Measurements from ENCODE around the gene EHD3. TPM values are rescaled to one million over a fixed set of nuclear protein-coding genes. Genes with fewer than 3 reads are reported as not detected.

Gene EHD3
- total RNA-seq, 5 donors from 2014 or later (not counting 1 experiment from before 2014, with no cell fraction given): 2.9 to 4.2 (median 4.0) TPM

GRCh38 chr2:31192396-31192795 lies 41.6 kb upstream of the EHD3 start:
- ATAC-seq (replicated peaks in 1 of 4) (no peak), DNase-seq (no peak)
- no peak overlapping the region for H3K27ac Mint-ChIP-seq
- H3K9me3 Mint-ChIP-seq: no peaks in the 10 kb centered on the region
- no peaks in the 10 kb centered on the region for H3K36me3 ChIP-seq (ENCODE audit: control insufficient read depth in 2 of 2, extremely low read depth in 1 of 2, insufficient read depth in 1 of 2, low read length in 1 of 2)
- H3K4me3 Mint-ChIP-seq: no peak overlapping the region
- 80% methylated on average over 1 of the region's 2 CpGs for WGBS (ENCODE audit: insufficient coverage)
- ChIA-PET POLR2A (no interaction called here), CTCF (no interaction called here)
- H3K4me1 Mint-ChIP-seq: no peaks in the 10 kb centered on the region
- H3K36me3 Mint-ChIP-seq: no peaks in the 10 kb centered on the region
- no peak overlapping the region for H3K27ac ChIP-seq (ENCODE audit: low read length)
- no peaks in the 10 kb centered on the region for H3K27me3 Mint-ChIP-seq
- no peaks in the 10 kb centered on the region for H3K9me3 ChIP-seq
- no peak overlapping the region for H3K4me3 ChIP-seq (ENCODE audit: control insufficient read depth in 1 of 2, extremely low read depth in 1 of 2, low read length in 1 of 2)
- no peaks in the 10 kb centered on the region for H3K4me1 ChIP-seq (ENCODE audit: control insufficient read depth in 1 of 2, extremely low read depth in 1 of 2, insufficient read depth in 2 of 2, low read length in 2 of 2)
- H3K27me3 ChIP-seq (replicated peaks in 1 of 2; ENCODE audit: control insufficient read depth in 2 of 2, extremely low read depth in 1 of 2, insufficient read depth in 2 of 2, low read length in 1 of 2): peaks cover 0 to 2% of the 10 kb centered on the region in 2 experiments

- Mint-ChIP-seq H3K4me1 (no peaks in the 10 kb centered on the region), H3K27ac (no peak overlapping the region), H3K36me3 (no peaks in the 10 kb centered on the region), H3K9me3 (no peaks in the 10 kb centered on the region), H3K4me3 (no peak overlapping the region), H3K27me3 (no peaks in the 10 kb centered on the region)
- DNase-seq (no peak), ATAC-seq (replicated peaks in 1 of 4) (no peak)
- Histone ChIP-seq H3K36me3 (ENCODE audit: control insufficient read depth in 2 of 2, extremely low read depth in 1 of 2, insufficient read depth in 1 of 2, low read length in 1 of 2) (no peaks in the 10 kb centered on the region), H3K27ac (ENCODE audit: low read length) (no peak overlapping the region), H3K4me3 (ENCODE audit: control insufficient read depth in 1 of 2, extremely low read depth in 1 of 2, low read length in 1 of 2) (no peak overlapping the region), H3K27me3 (replicated peaks in 1 of 2; ENCODE audit: control insufficient read depth in 2 of 2, extremely low read depth in 1 of 2, insufficient read depth in 2 of 2, low read length in 1 of 2) (peaks cover 0 to 2% of the 10 kb centered on the region in 2 experiments), H3K9me3 (no peaks in the 10 kb centered on the region), H3K4me1 (ENCODE audit: control insufficient read depth in 1 of 2, extremely low read depth in 1 of 2, insufficient read depth in 2 of 2, low read length in 2 of 2) (no peaks in the 10 kb centered on the region)
- CTCF ChIA-PET: no interaction called here
- POLR2A ChIA-PET: no interaction called here
- 89% methylated on average over 8 of the region's 12 CpGs for WGBS (ENCODE audit: insufficient coverage)
These were observed 41.0 kb upstream of the EHD3 start for GRCh38 chr2:31192851-31193392.

GRCh38 chr2:31193806-31194205 lies 40.1 kb upstream of the EHD3 start:
- no peak for DNase-seq
- peaks cover 0 to 1% (median 0%) of the 10 kb centered on the region in 3 donors for H3K9me3 Mint-ChIP-seq
- no peak for ATAC-seq (replicated peaks in 1 of 4)
- POLR2A ChIA-PET: no interaction called here
- H3K4me3 Mint-ChIP-seq: no peak overlapping the region
- H3K27ac Mint-ChIP-seq: no peak overlapping the region
- no peaks in the 10 kb centered on the region for H3K27me3 Mint-ChIP-seq
- 86% methylated on average over 3 of the region's 4 CpGs for WGBS (ENCODE audit: insufficient coverage)
- CTCF ChIA-PET: no interaction called here
- Histone ChIP-seq H3K36me3 (ENCODE audit: control insufficient read depth in 2 of 2, extremely low read depth in 1 of 2, insufficient read depth in 1 of 2, low read length in 1 of 2) (no peaks in the 10 kb centered on the region), H3K4me3 (ENCODE audit: control insufficient read depth in 1 of 2, extremely low read depth in 1 of 2, low read length in 1 of 2) (no peak overlapping the region), H3K4me1 (ENCODE audit: control insufficient read depth in 1 of 2, extremely low read depth in 1 of 2, insufficient read depth in 2 of 2, low read length in 2 of 2) (no peaks in the 10 kb centered on the region), H3K9me3 (no peaks in the 10 kb centered on the region), H3K27me3 (replicated peaks in 1 of 2; ENCODE audit: control insufficient read depth in 2 of 2, extremely low read depth in 1 of 2, insufficient read depth in 2 of 2, low read length in 1 of 2) (peaks cover 0 to 2% of the 10 kb centered on the region in 2 experiments), H3K27ac (ENCODE audit: low read length) (no peak overlapping the region)
- no peaks in the 10 kb centered on the region for H3K36me3 Mint-ChIP-seq
- H3K4me1 Mint-ChIP-seq: no peaks in the 10 kb centered on the region

GRCh38 chr2:31196622-31197021 lies 37.3 kb upstream of the EHD3 start:
- no peaks in the 10 kb centered on the region for H3K4me1 Mint-ChIP-seq
- 89% methylated on average over 1 of the region's 2 CpGs for WGBS (ENCODE audit: insufficient coverage)

GRCh38 chr2:31197166-31197565 lies 36.8 kb upstream of the EHD3 start:
- no peaks in the 10 kb centered on the region for H3K4me1 Mint-ChIP-seq
- ChIA-PET POLR2A (no interaction called here), CTCF (no interaction called here)
- WGBS (ENCODE audit: insufficient coverage): 86% methylated on average over 2 of the region's 4 CpGs
- no peak overlapping the region for H3K4me3 ChIP-seq (ENCODE audit: control insufficient read depth in 1 of 2, extremely low read depth in 1 of 2, low read length in 1 of 2)
- no peaks in the 10 kb centered on the region for H3K9me3 ChIP-seq
- no peaks in the 10 kb centered on the region for H3K36me3 ChIP-seq (ENCODE audit: control insufficient read depth in 2 of 2, extremely low read depth in 1 of 2, insufficient read depth in 1 of 2, low read length in 1 of 2)
- H3K4me1 ChIP-seq (ENCODE audit: control insufficient read depth in 1 of 2, extremely low read depth in 1 of 2, insufficient read depth in 2 of 2, low read length in 2 of 2): no peaks in the 10 kb centered on the region
- no peak for ATAC-seq (replicated peaks in 1 of 4)
- H3K9me3 Mint-ChIP-seq: peaks cover 0 to 4% (median 0%) of the 10 kb centered on the region in 3 donors
- H3K27ac ChIP-seq (ENCODE audit: low read length): no peak overlapping the region
- no peak overlapping the region for H3K4me3 Mint-ChIP-seq
- no peak overlapping the region for H3K27ac Mint-ChIP-seq
- no peaks in the 10 kb centered on the region for H3K36me3 Mint-ChIP-seq
- no peaks in the 10 kb centered on the region for H3K27me3 ChIP-seq (replicated peaks in 1 of 2; ENCODE audit: control insufficient read depth in 2 of 2, extremely low read depth in 1 of 2, insufficient read depth in 2 of 2, low read length in 1 of 2)
- no peaks in the 10 kb centered on the region for H3K27me3 Mint-ChIP-seq
- DNase-seq: no peak

More at GRCh38 chr2:31196622-31197021, 37.3 kb upstream of the EHD3 start:
- Mint-ChIP-seq H3K36me3 (no peaks in the 10 kb centered on the region), H3K27me3 (no peaks in the 10 kb centered on the region), H3K4me3 (no peak overlapping the region), H3K27ac (no peak overlapping the region), H3K9me3 (peaks cover 0 to 4% (median 0%) of the 10 kb centered on the region in 3 donors)
- no peaks in the 10 kb centered on the region for H3K4me1 ChIP-seq (ENCODE audit: control insufficient read depth in 1 of 2, extremely low read depth in 1 of 2, insufficient read depth in 2 of 2, low read length in 2 of 2)
- H3K27ac ChIP-seq (ENCODE audit: low read length): no peak overlapping the region
- ChIA-PET POLR2A (no interaction called here), CTCF (no interaction called here)
- DNase-seq (no peak), ATAC-seq (replicated peaks in 1 of 4) (no peak)
- no peak overlapping the region for H3K4me3 ChIP-seq (ENCODE audit: control insufficient read depth in 1 of 2, extremely low read depth in 1 of 2, low read length in 1 of 2)
- H3K36me3 ChIP-seq (ENCODE audit: control insufficient read depth in 2 of 2, extremely low read depth in 1 of 2, insufficient read depth in 1 of 2, low read length in 1 of 2): no peaks in the 10 kb centered on the region
- H3K27me3 ChIP-seq (replicated peaks in 1 of 2; ENCODE audit: control insufficient read depth in 2 of 2, extremely low read depth in 1 of 2, insufficient read depth in 2 of 2, low read length in 1 of 2): no peaks in the 10 kb centered on the region
- no peaks in the 10 kb centered on the region for H3K9me3 ChIP-seq

- ChIA-PET POLR2A (no interaction called here), CTCF (no interaction called here)
- H3K9me3 Mint-ChIP-seq: peaks cover 0 to 4% (median 0%) of the 10 kb centered on the region in 3 donors
- H3K27ac Mint-ChIP-seq: no peak overlapping the region
- no peaks in the 10 kb centered on the region for H3K4me1 Mint-ChIP-seq
- Histone ChIP-seq H3K4me1 (ENCODE audit: control insufficient read depth in 1 of 2, extremely low read depth in 1 of 2, insufficient read depth in 2 of 2, low read length in 2 of 2) (no peaks in the 10 kb centered on the region), H3K27ac (ENCODE audit: low read length) (no peak overlapping the region), H3K4me3 (ENCODE audit: control insufficient read depth in 1 of 2, extremely low read depth in 1 of 2, low read length in 1 of 2) (no peak overlapping the region), H3K27me3 (replicated peaks in 1 of 2; ENCODE audit: control insufficient read depth in 2 of 2, extremely low read depth in 1 of 2, insufficient read depth in 2 of 2, low read length in 1 of 2) (no peaks in the 10 kb centered on the region), H3K36me3 (ENCODE audit: control insufficient read depth in 2 of 2, extremely low read depth in 1 of 2, insufficient read depth in 1 of 2, low read length in 1 of 2) (no peaks in the 10 kb centered on the region), H3K9me3 (no peaks in the 10 kb centered on the region)
- H3K27me3 Mint-ChIP-seq: no peaks in the 10 kb centered on the region
- WGBS (ENCODE audit: insufficient coverage): 89% methylated on average over 1 of the region's 2 CpGs
- no peak overlapping the region for H3K4me3 Mint-ChIP-seq
- DNase-seq: no peak
- no peaks in the 10 kb centered on the region for H3K36me3 Mint-ChIP-seq
- ATAC-seq (replicated peaks in 1 of 4): no peak
These were observed 36.3 kb upstream of the EHD3 start for GRCh38 chr2:31197669-31198068.

- ATAC-seq (replicated peaks in 1 of 4): no peak
- no CpG with 5 or more reads among the region's 4 CpGs for WGBS (ENCODE audit: insufficient coverage)
- Mint-ChIP-seq H3K27ac (no peak overlapping the region), H3K36me3 (no peaks in the 10 kb centered on the region), H3K27me3 (no peaks in the 10 kb centered on the region), H3K9me3 (peaks cover 0 to 4% (median 0%) of the 10 kb centered on the region in 3 donors), H3K4me1 (no peaks in the 10 kb centered on the region), H3K4me3 (no peak overlapping the region)
- H3K4me3 ChIP-seq (ENCODE audit: control insufficient read depth in 1 of 2, extremely low read depth in 1 of 2, low read length in 1 of 2): no peak overlapping the region
- H3K36me3 ChIP-seq (ENCODE audit: control insufficient read depth in 2 of 2, extremely low read depth in 1 of 2, insufficient read depth in 1 of 2, low read length in 1 of 2): no peaks in the 10 kb centered on the region
- POLR2A ChIA-PET: no interaction called here
- no peaks in the 10 kb centered on the region for H3K9me3 ChIP-seq
- H3K27me3 ChIP-seq (replicated peaks in 1 of 2; ENCODE audit: control insufficient read depth in 2 of 2, extremely low read depth in 1 of 2, insufficient read depth in 2 of 2, low read length in 1 of 2): no peaks in the 10 kb centered on the region
- H3K4me1 ChIP-seq (ENCODE audit: control insufficient read depth in 1 of 2, extremely low read depth in 1 of 2, insufficient read depth in 2 of 2, low read length in 2 of 2): no peaks in the 10 kb centered on the region
- H3K27ac ChIP-seq (ENCODE audit: low read length): no peak overlapping the region
- no peak for DNase-seq
- CTCF ChIA-PET: no interaction called here
These were observed 34.7 kb upstream of the EHD3 start for GRCh38 chr2:31199206-31199605.

All from T-cell (primary cell).